ENCODE measurements around the gene BPIFB4. TPM values are rescaled to one million over a fixed set of nuclear protein-coding genes. Genes with fewer than 3 reads are reported as not detected.

BPIFB4 gene
- total and polyA plus RNA-seq, 2 experiments from 2014 or later, result not detected

GRCh38 chr20:33159713-33160112 lies 80.3 kb downstream of the BPIFB4 start:
- DNase-seq (ENCODE audit: low spot score), result no peak
- Histone ChIP-seq H2AFZ (no peak overlapping the region), H3K4me2 (no peak overlapping the region), H3K9me2 (ENCODE audit: insufficient read depth) (peaks cover 11% of the 10 kb centered on the region; the same call in 1 of the 2 replicates), H3K27me3 (ENCODE audit: insufficient read depth) (no peaks in the 10 kb centered on the region), H3K36me3 (ENCODE audit: insufficient read depth) (no peaks in the 10 kb centered on the region), H3K4me1 (ENCODE audit: insufficient read depth) (no peaks in the 10 kb centered on the region), H3K4me3 (no peak overlapping the region), H4K20me1 (replicated peaks; ENCODE audit: insufficient read depth) (no peaks in the 10 kb centered on the region; the same call in 1 of the 2 replicates), H3F3A (replicated peaks; ENCODE audit: low read depth) (no peaks in the 10 kb centered on the region), H3K79me2 (replicated peaks; ENCODE audit: insufficient read depth) (no peaks in the 10 kb centered on the region), H3K27ac (ENCODE audit: low read depth) (no peak overlapping the region)
- ATAC-seq, result no peak
- no peak overlapping the region for H3K4me3 Mint-ChIP-seq
- TF ChIP-seq, protein P1, sequence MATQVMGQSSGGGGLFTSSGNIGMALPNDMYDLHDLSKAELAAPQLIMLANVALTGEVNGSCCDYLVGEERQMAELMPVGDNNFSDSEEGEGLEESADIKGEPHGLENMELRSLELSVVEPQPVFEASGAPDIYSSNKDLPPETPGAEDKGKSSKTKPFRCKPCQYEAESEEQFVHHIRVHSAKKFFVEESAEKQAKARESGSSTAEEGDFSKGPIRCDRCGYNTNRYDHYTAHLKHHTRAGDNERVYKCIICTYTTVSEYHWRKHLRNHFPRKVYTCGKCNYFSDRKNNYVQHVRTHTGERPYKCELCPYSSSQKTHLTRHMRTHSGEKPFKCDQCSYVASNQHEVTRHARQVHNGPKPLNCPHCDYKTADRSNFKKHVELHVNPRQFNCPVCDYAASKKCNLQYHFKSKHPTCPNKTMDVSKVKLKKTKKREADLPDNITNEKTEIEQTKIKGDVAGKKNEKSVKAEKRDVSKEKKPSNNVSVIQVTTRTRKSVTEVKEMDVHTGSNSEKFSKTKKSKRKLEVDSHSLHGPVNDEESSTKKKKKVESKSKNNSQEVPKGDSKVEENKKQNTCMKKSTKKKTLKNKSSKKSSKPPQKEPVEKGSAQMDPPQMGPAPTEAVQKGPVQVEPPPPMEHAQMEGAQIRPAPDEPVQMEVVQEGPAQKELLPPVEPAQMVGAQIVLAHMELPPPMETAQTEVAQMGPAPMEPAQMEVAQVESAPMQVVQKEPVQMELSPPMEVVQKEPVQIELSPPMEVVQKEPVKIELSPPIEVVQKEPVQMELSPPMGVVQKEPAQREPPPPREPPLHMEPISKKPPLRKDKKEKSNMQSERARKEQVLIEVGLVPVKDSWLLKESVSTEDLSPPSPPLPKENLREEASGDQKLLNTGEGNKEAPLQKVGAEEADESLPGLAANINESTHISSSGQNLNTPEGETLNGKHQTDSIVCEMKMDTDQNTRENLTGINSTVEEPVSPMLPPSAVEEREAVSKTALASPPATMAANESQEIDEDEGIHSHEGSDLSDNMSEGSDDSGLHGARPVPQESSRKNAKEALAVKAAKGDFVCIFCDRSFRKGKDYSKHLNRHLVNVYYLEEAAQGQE (IDR thresholded peaks at IDR 0.05; ENCODE audit: unreplicated experiment), result no peak
- TF ChIP-seq EZH2 (IDR thresholded peaks at IDR 0.05; ENCODE audit: low read depth, unreplicated experiment) (no peak), ZNF331 (CRISPR knock-in tag; IDR thresholded peaks at IDR 0.05; ENCODE audit: low read depth) (no peak), POLR2AphosphoS5 (IDR thresholded peaks at IDR 0.05; ENCODE audit: low read depth) (no peak), ZNF114 (CRISPR knock-in tag; IDR thresholded peaks at IDR 0.05) (no peak), EZH2phosphoT487 (IDR thresholded peaks at IDR 0.05; ENCODE audit: unreplicated experiment) (no peak), JUNB (IDR thresholded peaks at IDR 0.05; ENCODE audit: unreplicated experiment) (no peak), NANOG (IDR thresholded peaks at IDR 0.05; ENCODE audit: borderline replicate concordance) (no peak), STAT1 (IDR thresholded peaks at IDR 0.05; ENCODE audit: unreplicated experiment) (no peak), CREB1 (CRISPR knock-in tag; IDR thresholded peaks at IDR 0.05; ENCODE audit: low read depth) (no peak)
- TF ChIP-seq, protein P2, sequence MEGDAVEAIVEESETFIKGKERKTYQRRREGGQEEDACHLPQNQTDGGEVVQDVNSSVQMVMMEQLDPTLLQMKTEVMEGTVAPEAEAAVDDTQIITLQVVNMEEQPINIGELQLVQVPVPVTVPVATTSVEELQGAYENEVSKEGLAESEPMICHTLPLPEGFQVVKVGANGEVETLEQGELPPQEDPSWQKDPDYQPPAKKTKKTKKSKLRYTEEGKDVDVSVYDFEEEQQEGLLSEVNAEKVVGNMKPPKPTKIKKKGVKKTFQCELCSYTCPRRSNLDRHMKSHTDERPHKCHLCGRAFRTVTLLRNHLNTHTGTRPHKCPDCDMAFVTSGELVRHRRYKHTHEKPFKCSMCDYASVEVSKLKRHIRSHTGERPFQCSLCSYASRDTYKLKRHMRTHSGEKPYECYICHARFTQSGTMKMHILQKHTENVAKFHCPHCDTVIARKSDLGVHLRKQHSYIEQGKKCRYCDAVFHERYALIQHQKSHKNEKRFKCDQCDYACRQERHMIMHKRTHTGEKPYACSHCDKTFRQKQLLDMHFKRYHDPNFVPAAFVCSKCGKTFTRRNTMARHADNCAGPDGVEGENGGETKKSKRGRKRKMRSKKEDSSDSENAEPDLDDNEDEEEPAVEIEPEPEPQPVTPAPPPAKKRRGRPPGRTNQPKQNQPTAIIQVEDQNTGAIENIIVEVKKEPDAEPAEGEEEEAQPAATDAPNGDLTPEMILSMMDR (conservative IDR thresholded peaks at IDR 0.05; ENCODE audit: low read depth in 2 of 2), result no peak
- TF ChIP-seq, protein P3, sequence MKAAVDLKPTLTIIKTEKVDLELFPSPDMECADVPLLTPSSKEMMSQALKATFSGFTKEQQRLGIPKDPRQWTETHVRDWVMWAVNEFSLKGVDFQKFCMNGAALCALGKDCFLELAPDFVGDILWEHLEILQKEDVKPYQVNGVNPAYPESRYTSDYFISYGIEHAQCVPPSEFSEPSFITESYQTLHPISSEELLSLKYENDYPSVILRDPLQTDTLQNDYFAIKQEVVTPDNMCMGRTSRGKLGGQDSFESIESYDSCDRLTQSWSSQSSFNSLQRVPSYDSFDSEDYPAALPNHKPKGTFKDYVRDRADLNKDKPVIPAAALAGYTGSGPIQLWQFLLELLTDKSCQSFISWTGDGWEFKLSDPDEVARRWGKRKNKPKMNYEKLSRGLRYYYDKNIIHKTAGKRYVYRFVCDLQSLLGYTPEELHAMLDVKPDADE (IDR thresholded peaks at IDR 0.05), result no peak
- TF ChIP-seq, protein P4, sequence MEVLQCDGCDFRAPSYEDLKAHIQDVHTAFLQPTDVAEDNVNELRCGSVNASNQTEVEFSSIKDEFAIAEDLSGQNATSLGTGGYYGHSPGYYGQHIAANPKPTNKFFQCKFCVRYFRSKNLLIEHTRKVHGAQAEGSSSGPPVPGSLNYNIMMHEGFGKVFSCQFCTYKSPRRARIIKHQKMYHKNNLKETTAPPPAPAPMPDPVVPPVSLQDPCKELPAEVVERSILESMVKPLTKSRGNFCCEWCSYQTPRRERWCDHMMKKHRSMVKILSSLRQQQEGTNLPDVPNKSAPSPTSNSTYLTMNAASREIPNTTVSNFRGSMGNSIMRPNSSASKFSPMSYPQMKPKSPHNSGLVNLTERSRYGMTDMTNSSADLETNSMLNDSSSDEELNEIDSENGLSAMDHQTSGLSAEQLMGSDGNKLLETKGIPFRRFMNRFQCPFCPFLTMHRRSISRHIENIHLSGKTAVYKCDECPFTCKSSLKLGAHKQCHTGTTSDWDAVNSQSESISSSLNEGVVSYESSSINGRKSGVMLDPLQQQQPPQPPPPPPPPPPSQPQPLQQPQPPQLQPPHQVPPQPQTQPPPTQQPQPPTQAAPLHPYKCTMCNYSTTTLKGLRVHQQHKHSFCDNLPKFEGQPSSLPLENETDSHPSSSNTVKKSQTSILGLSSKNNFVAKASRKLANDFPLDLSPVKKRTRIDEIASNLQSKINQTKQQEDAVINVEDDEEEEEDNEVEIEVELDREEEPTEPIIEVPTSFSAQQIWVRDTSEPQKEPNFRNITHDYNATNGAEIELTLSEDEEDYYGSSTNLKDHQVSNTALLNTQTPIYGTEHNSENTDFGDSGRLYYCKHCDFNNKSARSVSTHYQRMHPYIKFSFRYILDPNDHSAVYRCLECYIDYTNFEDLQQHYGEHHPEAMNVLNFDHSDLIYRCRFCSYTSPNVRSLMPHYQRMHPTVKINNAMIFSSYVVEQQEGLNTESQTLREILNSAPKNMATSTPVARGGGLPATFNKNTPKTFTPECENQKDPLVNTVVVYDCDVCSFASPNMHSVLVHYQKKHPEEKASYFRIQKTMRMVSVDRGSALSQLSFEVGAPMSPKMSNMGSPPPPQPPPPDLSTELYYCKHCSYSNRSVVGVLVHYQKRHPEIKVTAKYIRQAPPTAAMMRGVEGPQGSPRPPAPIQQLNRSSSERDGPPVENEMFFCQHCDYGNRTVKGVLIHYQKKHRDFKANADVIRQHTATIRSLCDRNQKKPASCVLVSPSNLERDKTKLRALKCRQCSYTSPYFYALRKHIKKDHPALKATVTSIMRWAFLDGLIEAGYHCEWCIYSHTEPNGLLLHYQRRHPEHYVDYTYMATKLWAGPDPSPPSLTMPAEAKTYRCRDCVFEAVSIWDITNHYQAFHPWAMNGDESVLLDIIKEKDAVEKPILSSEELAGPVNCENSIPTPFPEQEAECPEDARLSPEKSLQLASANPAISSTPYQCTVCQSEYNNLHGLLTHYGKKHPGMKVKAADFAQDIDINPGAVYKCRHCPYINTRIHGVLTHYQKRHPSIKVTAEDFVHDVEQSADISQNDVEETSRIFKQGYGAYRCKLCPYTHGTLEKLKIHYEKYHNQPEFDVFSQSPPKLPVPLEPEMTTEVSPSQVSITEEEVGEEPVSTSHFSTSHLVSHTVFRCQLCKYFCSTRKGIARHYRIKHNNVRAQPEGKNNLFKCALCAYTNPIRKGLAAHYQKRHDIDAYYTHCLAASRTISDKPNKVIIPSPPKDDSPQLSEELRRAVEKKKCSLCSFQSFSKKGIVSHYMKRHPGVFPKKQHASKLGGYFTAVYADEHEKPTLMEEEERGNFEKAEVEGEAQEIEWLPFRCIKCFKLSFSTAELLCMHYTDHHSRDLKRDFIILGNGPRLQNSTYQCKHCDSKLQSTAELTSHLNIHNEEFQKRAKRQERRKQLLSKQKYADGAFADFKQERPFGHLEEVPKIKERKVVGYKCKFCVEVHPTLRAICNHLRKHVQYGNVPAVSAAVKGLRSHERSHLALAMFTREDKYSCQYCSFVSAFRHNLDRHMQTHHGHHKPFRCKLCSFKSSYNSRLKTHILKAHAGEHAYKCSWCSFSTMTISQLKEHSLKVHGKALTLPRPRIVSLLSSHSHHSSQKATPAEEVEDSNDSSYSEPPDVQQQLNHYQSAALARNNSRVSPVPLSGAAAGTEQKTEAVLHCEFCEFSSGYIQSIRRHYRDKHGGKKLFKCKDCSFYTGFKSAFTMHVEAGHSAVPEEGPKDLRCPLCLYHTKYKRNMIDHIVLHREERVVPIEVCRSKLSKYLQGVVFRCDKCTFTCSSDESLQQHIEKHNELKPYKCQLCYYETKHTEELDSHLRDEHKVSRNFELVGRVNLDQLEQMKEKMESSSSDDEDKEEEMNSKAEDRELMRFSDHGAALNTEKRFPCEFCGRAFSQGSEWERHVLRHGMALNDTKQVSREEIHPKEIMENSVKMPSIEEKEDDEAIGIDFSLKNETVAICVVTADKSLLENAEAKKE (CRISPR knock-in tag; IDR thresholded peaks at IDR 0.05), result no peak
- H3K36me3 Mint-ChIP-seq (ENCODE audit: low read depth), result no peaks in the 10 kb centered on the region
- H3K27ac Mint-ChIP-seq, result no peak overlapping the region
- no peaks in the 10 kb centered on the region for H3K4me1 Mint-ChIP-seq
- H3K27me3 Mint-ChIP-seq (ENCODE audit: insufficient read depth, low read depth, poor library complexity), result peaks cover 4% of the 10 kb centered on the region
- H3K9me3 Mint-ChIP-seq, result no peaks in the 10 kb centered on the region; the same call in 2 of the 3 replicates

Data from GM23338 (cell line).